Measurements from ENCODE around the gene SNX9.
"Not testable (repeated sequence)": the region's sequence is repeated elsewhere in the genome, so short reads cannot be mapped to it uniquely, and the experiment has no call there.

The SNX9 gene

DNA sequence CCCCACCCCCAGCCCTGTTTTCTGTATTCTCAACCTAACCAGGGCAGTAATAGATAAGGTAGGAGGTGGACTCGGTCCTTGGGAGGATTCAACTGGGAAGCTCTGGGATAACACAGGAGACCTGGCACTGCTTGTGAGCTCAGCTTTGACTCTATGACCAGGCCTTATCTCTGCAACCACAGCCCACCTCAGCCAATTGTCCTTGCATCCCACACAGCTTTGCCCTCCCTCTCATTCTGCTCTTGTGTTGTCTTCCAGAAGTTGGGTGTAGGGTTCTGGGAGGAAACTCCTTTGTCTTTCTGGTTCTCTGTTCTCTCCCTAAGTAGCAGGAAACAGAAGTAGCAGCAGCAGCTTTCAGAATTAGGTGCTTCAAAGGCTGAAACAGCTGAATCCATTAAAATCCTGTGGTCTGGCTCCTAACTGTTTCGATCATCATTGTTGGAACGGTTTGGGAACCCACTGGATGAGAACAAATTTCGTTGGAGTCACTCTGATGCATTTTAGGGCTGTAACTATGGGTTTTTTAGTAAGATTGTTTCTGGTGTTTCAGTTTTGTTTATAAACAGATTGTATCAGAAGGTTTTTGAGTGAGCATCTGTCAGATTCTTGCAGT lies 32.4 kb upstream of the SNX9 start:
- H3K4me3 ChIP-seq (replicated peaks; ENCODE audit: low read depth, low read length): no peak overlapping the region
- TF ChIP-seq CTCF (IDR thresholded peaks at IDR 0.05; ENCODE audit: low read length, missing control alignments): no peak
- DNase-seq (ENCODE audit: low read depth): no peak

- H3K4me3 ChIP-seq (replicated peaks; ENCODE audit: low read depth, low read length): no peak overlapping the region
- TF ChIP-seq CTCF (IDR thresholded peaks at IDR 0.05; ENCODE audit: low read length, missing control alignments): no peak
- no peak for DNase-seq (ENCODE audit: low read depth)
These were observed 31.6 kb upstream of the SNX9 start for GRCh38 chr6:157791450-157791849.

GRCh38 chr6:157792671-157793070 lies 30.4 kb upstream of the SNX9 start:
- DNase-seq (ENCODE audit: low read depth): no peak
- H3K4me3 ChIP-seq (replicated peaks; ENCODE audit: low read depth, low read length): no peak overlapping the region
- TF ChIP-seq CTCF (IDR thresholded peaks at IDR 0.05; ENCODE audit: low read length, missing control alignments): no peak

DNA sequence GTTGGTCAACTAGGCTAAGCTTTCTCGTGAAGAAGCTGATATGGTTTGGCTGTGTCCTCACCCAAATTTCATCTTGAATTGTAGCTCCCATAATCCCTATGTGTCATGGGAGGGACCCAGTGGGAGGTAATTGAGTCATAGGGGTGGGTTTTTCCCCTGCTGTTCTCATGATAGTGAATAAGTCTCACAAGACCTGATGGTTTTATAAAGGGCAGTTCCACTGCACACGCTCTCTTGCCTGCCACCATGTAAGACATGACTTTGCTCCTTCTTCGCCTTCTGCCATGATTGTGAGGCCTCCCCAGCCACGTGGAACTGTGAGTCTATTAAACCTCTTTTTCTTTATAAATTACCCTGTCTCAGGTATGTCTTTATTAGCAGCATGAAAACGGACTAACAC lies 29.0 kb upstream of the SNX9 start:
- H3K4me3 ChIP-seq (replicated peaks; ENCODE audit: low read depth, low read length); DNase-seq (ENCODE audit: low read depth): not testable (repeated sequence)

- no peak for TF ChIP-seq CTCF (IDR thresholded peaks at IDR 0.05; ENCODE audit: low read length, missing control alignments)
- no peak for DNase-seq (ENCODE audit: low read depth)
- no peak overlapping the region for H3K4me3 ChIP-seq (replicated peaks; ENCODE audit: low read depth, low read length)
These were observed 27.2 kb upstream of the SNX9 start for GRCh38 chr6:157795841-157796240.

DNA sequence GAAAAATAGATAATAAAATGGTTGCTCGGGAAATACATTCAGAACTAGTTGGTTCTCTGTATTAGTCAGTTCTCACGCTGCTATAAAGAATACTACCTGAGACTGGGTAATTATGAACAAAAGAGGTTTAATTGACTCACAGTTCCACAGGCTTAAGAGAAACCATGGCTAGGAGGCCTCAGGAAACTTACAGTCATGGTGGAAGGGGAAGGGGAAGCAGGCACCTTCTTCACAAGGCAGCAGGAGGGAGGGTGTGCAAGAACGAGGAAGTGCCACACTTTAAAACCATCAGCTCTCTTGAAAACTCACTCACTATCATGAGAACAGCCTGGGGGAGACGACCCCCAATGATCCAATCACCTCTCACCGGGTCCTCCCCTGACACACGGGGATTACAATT lies 24.2 kb upstream of the SNX9 start:
- no peak for TF ChIP-seq CTCF (IDR thresholded peaks at IDR 0.05; ENCODE audit: low read length, missing control alignments)

DNA sequence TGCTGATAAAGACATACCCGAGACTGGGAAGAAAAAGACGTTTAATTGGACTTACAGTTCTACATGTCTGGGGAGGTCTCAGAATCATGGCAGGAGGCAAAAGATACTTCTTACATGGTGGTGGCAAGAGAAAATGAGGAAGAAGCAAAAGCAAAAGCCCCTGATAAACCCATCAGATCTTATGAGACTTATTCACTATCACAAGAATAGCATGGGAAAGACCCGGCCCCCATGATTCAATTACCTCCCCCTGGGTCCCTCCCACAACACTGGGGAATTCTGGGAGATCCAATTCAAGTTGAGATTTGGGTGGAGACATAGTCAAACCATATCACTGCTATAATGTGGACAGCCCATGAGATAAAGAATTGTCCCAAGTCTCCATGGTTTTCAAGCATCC lies 23.5 kb upstream of the SNX9 start:
- H3K4me3 ChIP-seq (replicated peaks; ENCODE audit: low read depth, low read length); DNase-seq (ENCODE audit: low read depth): not testable (repeated sequence)

More for the DNA sequence above, 24.2 kb upstream of the SNX9 start:
- no peak overlapping the region for H3K4me3 ChIP-seq (replicated peaks; ENCODE audit: low read depth, low read length)
- DNase-seq (ENCODE audit: low read depth): no peak

DNA sequence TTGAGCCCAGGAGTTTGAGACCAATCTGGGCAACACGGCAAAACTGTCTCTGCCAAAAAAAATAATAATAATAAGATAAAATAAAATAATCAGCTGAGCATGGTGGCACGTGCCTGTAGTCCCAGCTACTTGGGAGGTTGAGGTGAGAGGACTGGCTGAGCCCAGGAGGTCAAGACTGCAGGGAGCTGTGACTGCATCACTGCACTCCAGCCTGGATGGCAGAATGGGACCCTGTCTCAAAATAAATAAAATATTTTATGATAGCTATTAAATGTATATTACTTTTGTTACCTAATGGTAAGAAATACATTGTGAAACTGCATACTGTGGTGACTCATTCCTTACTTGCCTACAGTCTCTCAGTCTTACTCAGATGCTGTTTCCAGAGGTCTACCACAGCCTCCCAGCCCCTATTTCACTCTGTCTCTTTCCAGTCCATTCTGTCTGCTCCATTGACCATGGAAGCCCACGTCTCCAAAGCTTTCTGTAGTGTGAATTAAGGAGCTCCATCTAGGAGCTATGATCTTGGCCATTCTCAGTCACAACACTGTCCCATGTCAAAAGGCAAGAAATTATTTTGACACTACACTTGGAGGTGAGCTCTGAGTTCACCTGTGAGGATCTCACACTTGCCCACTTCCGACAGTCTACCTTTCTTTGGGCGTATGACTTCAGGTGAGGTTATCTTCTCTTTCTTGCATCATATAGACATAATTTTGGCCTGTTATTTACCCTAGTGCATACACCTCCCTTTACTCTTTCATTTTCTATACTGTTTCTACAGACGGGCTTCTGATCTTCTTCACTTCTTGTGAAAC lies 22.4 kb upstream of the SNX9 start:
- DNase-seq (ENCODE audit: low read depth): peak; percentile 75
- no peak for TF ChIP-seq CTCF (IDR thresholded peaks at IDR 0.05; ENCODE audit: low read length, missing control alignments)
- no peak overlapping the region for H3K4me3 ChIP-seq (replicated peaks; ENCODE audit: low read depth, low read length)
